ENCODE data around the gene STX16.

The STX16 gene

DNA sequence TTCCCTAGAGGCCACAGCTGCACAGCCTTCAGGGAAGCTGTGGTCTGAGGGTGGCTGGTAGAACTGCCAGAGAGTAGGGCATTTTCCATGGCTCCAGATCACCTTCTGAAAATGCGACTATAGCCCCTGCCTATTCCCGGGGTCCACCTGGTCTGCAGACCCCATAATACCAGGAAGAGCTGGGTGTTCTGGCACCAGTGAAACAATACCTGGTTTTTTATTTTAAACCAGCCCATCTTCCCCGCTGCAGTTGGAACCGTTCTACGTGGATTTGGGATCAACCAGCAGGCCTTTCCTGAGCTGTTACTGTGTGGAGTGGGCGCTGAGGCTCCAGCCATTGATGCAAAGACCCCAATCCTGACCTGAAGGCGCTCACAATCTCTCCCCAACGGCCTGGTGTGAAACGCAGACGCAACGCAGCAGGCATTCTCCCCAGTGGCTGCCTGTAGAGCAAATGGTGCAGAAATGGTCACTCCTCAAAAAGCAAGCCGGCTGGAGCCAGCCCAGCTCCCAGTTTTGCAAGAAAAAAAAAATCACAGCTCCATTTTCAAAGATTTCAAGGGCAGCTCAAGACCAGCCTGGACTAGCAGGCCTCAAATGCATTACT is 52.8 kb downstream of the STX16 start:
- TF ChIP-seq TAF1 (IDR thresholded peaks at IDR 0.05; ENCODE audit: borderline replicate concordance, insufficient read depth, low read length) (no peak), FOXP2 (optimal IDR thresholded peaks at IDR 0.05; ENCODE audit: borderline replicate concordance, extremely low read depth, extremely low read length, insufficient read depth) (no peak), POLR2AphosphoS5 (IDR thresholded peaks at IDR 0.05; ENCODE audit: low read depth, low read length) (no peak), SIN3A (IDR thresholded peaks at IDR 0.05; ENCODE audit: borderline replicate concordance, insufficient read depth, low read length) (no peak)
- TF ChIP-seq, protein P1, sequence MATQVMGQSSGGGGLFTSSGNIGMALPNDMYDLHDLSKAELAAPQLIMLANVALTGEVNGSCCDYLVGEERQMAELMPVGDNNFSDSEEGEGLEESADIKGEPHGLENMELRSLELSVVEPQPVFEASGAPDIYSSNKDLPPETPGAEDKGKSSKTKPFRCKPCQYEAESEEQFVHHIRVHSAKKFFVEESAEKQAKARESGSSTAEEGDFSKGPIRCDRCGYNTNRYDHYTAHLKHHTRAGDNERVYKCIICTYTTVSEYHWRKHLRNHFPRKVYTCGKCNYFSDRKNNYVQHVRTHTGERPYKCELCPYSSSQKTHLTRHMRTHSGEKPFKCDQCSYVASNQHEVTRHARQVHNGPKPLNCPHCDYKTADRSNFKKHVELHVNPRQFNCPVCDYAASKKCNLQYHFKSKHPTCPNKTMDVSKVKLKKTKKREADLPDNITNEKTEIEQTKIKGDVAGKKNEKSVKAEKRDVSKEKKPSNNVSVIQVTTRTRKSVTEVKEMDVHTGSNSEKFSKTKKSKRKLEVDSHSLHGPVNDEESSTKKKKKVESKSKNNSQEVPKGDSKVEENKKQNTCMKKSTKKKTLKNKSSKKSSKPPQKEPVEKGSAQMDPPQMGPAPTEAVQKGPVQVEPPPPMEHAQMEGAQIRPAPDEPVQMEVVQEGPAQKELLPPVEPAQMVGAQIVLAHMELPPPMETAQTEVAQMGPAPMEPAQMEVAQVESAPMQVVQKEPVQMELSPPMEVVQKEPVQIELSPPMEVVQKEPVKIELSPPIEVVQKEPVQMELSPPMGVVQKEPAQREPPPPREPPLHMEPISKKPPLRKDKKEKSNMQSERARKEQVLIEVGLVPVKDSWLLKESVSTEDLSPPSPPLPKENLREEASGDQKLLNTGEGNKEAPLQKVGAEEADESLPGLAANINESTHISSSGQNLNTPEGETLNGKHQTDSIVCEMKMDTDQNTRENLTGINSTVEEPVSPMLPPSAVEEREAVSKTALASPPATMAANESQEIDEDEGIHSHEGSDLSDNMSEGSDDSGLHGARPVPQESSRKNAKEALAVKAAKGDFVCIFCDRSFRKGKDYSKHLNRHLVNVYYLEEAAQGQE (IDR thresholded peaks at IDR 0.05; ENCODE audit: insufficient read depth in 1 of 2, low read depth in 2 of 2, low read length in 2 of 2), result no peak

DNA sequence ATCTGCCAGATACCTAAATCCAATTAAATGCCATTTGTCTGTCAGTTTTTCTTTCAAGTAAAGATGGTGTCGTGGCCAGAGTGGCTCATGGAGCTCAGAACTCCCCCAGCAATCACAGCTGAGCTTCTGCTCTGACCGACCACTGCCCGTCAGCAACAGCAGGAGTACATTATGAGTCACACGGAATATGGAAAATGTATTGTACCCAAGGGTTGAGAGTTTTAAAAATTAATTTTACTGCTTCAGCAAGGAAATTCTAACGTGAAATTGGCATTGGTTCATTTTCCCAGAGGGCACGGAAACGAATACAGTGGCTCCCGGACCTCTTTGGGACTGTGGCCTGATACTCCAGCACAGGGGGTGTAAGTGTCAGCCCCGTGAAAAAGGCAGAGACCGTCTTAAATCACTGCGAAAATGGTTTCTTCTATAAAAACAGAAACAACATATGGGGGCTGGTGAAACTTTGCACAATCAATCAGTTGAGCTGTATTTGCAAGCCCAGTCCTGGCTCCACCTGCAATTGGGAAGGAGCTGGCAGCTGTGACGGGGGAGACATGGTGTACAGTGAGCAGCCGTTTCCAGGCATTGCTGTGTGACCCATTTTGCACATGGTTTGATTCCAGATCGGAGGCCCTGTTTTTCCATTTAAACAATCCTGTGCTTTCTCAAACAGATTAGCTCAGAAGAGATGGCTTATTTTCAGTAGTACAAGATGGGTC is 54.3 kb downstream of the STX16 start:
- no peak for TF ChIP-seq TAF1 (IDR thresholded peaks at IDR 0.05; ENCODE audit: borderline replicate concordance, insufficient read depth, low read length)
- no peak for TF ChIP-seq SIN3A (IDR thresholded peaks at IDR 0.05; ENCODE audit: borderline replicate concordance, insufficient read depth, low read length)
- no peak for TF ChIP-seq FOXP2 (optimal IDR thresholded peaks at IDR 0.05; ENCODE audit: borderline replicate concordance, extremely low read depth, extremely low read length, insufficient read depth)
- TF ChIP-seq, protein P1 (IDR thresholded peaks at IDR 0.05; ENCODE audit: insufficient read depth in 1 of 2, low read depth in 2 of 2, low read length in 2 of 2), result no peak
- TF ChIP-seq POLR2AphosphoS5 (IDR thresholded peaks at IDR 0.05; ENCODE audit: low read depth, low read length), result no peak

DNA sequence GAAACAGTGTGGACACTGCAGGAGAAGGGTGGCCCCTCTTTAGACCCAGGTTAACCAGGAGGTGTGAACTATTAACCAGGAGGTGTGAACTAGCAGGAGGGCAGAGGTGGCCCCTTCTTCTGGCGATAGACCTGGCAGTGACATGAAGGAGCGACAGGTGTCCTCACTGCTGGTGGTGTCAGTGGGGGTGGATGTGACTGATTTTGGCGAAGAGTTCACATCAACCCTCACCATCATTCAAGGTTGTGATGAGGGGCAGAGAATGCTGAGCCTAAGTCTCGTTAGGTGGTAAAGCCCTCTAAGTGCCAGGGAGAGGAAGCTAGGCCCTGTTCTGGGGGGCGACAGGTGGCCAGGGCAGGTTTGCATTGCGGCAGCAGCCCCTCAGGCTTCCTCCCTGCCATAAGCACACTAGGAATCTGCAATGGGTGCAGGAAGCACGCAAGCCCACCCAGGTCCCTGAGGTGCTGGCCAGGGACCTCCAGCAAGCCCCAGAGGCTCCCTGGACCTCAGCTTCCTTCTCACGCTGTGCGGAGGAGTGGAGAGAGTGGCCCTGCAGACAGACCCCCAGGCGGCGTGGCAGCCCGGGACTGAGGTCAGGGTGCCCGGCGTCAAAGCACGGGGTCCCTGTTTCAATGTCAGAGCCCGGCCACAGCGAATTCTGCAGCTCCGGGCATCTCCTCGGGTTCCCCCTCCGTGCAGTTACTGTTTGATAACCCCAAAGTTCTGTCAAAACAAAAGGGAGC is 55.2 kb downstream of the STX16 start:
- TF ChIP-seq TAF1 (IDR thresholded peaks at IDR 0.05; ENCODE audit: borderline replicate concordance, insufficient read depth, low read length) (no peak), SIN3A (IDR thresholded peaks at IDR 0.05; ENCODE audit: borderline replicate concordance, insufficient read depth, low read length) (no peak), FOXP2 (optimal IDR thresholded peaks at IDR 0.05; ENCODE audit: borderline replicate concordance, extremely low read depth, extremely low read length, insufficient read depth) (no peak), POLR2AphosphoS5 (IDR thresholded peaks at IDR 0.05; ENCODE audit: low read depth, low read length) (no peak)
- TF ChIP-seq, protein P1 (IDR thresholded peaks at IDR 0.05; ENCODE audit: insufficient read depth in 1 of 2, low read depth in 2 of 2, low read length in 2 of 2), result no peak

DNA sequence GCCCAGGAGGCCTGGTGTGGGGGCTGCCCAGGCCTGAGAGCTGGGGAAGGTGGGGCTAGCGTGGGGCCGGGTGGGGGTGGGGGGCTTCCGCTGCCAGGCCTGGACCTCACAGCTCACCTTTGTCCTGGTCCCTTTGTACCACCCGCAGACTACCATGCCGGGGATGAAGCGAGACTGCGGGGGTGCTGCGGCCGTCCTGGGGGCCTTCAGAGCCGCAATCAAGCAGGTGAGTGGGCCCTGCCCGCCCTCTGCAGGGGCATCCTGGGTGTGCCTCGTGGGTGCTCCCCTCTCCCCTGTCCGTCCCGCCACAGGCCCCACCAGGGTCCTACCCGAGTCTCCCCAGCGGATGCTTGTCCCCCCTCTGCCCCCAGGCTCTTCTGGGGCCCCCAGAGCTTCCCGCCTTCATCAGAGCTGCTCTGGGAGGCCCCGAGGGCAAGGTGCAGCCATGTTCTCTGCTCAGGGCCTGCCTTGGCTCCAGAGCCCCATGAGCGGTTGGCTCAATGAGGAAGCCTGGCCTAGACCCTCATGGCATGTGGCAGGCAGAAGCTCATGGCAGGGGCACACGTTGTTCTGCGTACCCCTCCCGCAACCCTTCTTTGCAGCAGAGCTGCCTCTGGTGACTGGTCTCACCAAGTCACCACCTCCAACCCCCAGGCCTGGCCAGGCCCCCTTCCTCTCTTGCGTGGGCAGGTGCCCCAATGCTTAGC is 56.0 kb downstream of the STX16 start:
- TF ChIP-seq TAF1 (IDR thresholded peaks at IDR 0.05; ENCODE audit: borderline replicate concordance, insufficient read depth, low read length), result no peak
- TF ChIP-seq SIN3A (IDR thresholded peaks at IDR 0.05; ENCODE audit: borderline replicate concordance, insufficient read depth, low read length), result no peak
- TF ChIP-seq, protein P1 (IDR thresholded peaks at IDR 0.05; ENCODE audit: insufficient read depth in 1 of 2, low read depth in 2 of 2, low read length in 2 of 2), result no peak
- no peak for TF ChIP-seq POLR2AphosphoS5 (IDR thresholded peaks at IDR 0.05; ENCODE audit: low read depth, low read length)
- no peak for TF ChIP-seq FOXP2 (optimal IDR thresholded peaks at IDR 0.05; ENCODE audit: borderline replicate concordance, extremely low read depth, extremely low read length, insufficient read depth)

All from PFSK-1 (cell line).